Suprapubic skin (tissue), 3 donors: ENCODE results near the gene CCL22.

Experiments used
- CTCF ChIP-seq, 2 donors: fragments of 200-600 bp in 1 of 2; fragments of 450-650 bp in 1 of 2; sonication (generic) in 1 of 2; IDR thresholded peaks; one replicate each; pipeline ENCODE4 v1.5.1; 2016 to 2019; ENCODE audit warnings: antibody characterized with exemption in 2 of 2, mild to moderate bottlenecking in 1 of 2, moderate library complexity in 1 of 2
- POLR2A ChIP-seq, 2 donors: fragments of 450-650 bp; IDR thresholded peaks; one replicate each; pipeline ENCODE4 v1.6.1; 2017; ENCODE audit warnings: antibody characterized with exemption in 2 of 2, mild to moderate bottlenecking in 2 of 2, moderate library complexity in 2 of 2

GRCh38 chr16:57367116-57367752, 8.7 kb downstream of the CCL22 start:
- TF ChIP-seq POLR2A (IDR thresholded peaks at IDR 0.05), result no peak
- no peak for TF ChIP-seq CTCF (IDR thresholded peaks at IDR 0.05)
